NCI-H82 treated with DMSO at 0.1 percent for 48 hours (cell line): ENCODE measurements around the gene PPP3CA.
"Not testable (repeated sequence)": the region's sequence is repeated elsewhere in the genome, so short reads cannot be mapped to it uniquely, and the experiment has no call there.

Experiments
- DNase-seq: peaks from one replicate; lab custom pipeline; 2025; ENCODE audit not compliant: unreplicated experiment; lab: John Stamatoyannopoulos, UW

The PPP3CA gene

GRCh38 chr4:101114936-101115372 is 232.4 kb downstream of the PPP3CA start:
- no peak for DNase-seq

DNA sequence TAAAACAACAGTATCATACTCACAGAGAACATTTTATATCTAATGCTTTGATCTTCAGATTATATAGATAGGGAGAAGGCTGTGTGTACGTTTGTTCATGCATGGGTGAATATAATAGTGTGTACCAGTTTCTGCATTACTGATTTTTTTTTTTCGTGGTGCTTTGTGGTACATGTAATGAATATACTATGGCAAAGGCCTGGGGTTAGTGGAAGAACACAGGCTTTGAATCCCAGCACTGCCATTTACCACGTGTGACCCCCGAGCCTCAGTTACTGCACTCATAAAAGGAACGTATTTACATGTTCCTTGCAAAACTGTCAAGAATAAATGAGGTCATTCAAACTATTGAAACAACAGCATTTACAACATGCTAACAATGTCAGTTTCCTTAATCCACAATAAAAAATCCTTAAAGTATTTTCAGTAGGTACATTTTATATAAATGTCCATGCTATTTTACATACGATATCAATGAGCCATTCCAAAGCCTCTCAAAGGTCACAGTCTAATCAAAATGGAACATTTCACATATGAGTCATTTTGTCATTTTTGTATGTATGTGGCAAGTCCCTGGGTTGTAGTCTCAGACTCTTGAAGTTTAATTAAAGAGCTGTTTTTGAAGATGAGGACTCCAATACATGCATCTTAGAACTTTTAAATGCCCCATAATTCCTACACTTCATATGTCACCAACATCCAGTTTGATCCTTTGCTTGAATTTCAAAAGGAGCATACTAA is 242.8 kb downstream of the PPP3CA start:
- no peak for DNase-seq

DNA sequence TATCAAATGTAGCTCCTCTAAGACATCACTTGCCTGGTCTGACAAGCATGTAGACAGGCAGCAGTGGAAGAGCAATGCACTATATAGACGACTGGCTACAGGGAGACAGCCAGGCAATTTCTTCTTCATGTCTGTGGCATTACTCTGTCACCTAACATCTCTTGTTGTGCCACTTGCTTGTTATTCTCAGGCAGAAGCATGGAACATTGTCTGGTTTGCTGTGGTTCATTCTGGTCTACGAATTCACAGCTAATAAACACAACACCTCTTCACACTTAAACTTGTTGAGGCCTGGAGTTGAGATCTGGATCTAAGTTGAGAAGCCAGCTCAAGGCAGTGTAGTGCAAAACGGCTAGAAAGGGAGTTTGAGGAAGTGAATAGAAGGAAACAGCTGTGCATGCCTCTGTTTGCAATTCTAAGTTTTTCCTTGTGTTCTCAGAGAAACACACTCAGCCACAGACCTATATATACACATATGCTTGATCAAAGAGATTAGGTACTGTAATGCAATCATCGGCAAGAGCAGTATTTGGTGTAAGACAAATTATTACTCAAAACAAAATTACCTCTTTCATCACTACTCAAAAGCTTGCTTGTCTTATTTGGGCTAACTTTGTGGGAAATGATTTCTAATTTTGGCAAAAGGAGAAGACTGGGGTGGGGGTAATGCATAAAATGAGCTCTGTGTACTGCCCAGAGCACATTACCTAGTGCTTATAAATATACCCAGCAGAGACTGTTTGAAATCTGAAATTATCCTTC is 243.8 kb downstream of the PPP3CA start:
- DNase-seq = no peak

DNA sequence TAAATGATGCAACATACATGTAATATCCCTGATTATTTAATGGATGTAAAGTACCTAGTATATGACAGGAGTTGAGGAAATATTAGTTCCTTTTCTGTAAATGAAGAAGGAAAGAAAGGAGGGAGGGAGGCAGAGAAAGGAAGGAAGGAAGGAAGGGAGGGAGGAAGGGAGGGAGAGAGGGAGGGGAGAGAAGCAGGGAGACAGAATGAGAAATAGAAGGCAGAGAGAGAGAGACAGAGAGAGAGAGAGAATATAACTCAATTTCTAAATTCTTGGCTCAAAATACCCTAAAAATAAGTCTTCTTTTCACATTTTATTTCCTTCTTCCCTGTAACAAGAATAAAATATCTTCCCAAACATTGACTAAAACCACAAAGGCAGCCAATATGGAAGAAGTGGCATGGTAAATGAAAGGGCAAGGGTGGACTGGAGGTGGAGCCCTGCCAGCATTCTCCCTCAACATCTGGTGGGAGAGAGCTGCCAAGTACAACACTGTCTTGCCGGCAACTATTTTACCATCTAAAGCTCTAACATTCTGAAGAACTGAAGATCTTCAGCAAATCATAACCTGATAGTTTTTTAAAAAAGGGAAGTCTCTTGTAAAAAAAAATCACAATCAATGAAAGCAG is 245.1 kb downstream of the PPP3CA start:
- no peak for DNase-seq

DNA sequence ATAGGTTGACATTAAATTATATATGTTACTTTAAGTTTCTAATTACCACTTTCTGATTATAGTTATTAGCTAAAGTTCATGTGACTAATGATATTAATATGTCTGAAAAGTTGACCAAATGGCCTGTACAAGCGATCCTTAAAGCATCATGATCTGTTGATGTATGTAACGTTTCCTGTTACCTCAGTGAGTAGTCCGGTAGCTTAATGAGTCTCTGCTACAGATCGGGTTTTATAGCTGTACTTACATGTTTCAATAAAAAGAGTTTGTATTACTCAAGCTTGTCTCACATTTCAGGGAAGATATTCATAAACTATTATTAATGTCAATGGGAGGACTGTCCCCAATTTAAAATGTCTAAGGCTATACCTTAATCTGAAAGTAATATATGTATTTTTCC is 246.3 kb downstream of the PPP3CA start:
- DNase-seq = no peak

DNA sequence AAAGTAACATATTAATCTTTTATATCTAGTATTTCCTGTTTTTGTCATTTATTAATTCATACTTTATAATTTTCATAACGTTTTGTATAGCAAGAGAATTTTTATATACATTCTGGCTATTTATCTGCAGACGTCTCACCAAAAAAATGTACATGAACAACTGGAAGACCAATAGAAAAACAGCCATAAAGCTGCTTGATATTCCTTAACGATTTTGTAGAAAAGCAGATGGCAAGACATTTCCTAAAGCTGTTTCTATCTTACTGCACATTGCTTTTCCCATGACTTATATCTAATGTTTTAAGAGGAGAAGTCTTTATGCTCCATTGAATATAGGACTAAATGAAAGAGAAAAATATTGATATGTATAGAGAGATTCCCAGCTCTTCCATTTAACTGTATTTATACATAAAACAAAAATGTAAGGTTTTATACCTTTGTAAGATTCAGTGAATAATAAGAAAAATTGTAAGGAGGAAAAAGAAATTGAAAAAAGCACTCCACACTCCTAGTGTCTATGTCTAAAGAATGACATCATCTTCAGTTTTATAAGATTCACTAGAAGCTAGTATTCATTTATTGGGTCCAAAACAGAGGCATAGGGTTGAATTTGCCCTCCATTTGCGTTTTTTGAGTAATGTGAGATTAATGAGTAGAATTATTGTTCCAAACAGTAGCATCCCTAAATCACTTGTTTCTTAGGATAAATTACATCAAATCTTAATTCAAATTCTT is 248.5 kb downstream of the PPP3CA start:
- no peak for DNase-seq

GRCh38 chr4:101092609-101093008 is 254.7 kb downstream of the PPP3CA start:
- DNase-seq = not testable (repeated sequence)

DNA sequence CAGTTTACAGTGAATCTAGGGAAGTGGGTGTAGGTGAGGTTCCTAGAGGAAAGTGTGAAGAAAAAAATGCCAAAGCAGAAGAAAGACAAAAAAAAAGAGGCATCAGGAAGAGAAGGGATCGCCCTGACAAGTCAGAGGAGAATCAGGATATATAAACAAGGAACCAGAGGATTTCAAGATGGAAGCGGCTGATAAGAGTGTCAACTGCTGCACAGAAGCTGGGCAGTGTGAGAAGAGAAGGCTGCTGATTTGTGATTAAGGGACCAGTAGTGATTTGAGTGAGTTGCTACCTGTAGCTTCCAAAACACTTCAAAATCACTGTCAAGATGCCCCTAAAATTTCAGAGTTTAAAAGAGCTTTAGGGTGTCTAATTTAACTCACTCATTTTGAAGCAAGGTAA is 258.2 kb downstream of the PPP3CA start:
- no peak for DNase-seq

DNA sequence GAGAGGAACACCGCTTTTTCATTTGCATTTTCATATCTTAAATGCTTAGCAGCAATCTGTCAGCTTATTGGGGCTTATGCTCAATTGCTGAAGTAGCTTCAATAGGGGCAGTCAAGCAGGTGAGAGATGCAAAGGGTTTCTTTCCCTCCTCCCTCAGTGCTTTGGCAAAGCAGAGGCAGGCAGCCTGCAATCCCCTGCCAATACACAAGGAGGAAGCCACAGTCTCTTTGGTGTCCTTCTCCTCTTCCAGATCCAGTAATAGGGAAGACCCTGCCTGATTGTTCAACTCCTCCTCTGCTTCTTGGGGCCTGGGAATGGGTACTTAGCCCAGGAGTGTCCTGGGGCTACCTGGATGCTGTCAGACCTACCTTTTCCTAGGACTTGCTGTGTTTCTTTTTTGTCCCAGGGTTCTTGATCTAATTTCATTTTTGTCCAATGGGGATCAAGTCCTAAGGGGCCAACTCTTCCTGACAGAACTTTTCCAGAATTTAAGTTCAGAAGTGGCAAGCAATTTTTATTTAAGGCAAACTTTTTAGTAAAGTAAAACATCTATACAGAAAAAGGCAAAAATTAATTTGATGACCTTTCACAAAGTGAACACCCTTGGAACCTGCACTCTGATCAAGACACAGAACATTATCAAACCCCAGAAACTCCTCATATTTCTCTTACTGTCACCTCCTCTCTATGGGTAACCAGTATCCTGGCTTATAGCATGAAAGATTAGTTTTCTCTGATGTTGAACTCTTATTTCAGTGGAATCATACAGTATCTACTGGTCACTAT is 260.3 kb downstream of the PPP3CA start:
- DNase-seq = no peak

DNA sequence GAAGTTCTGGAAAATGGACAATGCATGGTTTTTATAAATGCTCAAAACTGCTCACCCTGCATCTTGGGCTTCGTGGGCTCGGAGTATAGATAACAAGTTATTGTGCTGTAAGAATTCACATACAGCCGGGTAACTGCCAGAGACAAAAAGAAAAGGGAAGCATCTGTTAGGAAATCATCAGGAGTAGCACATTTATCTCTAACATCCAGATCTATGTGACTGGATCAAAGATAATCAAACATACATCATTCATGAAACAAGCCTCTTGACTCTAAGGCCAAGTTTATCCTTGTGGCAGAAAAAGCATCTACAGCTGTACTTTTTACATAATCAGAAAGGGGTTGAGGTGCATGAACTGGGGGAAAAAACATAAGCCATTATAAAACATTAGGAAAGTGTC is 264.2 kb downstream of the PPP3CA start:
- no peak for DNase-seq

DNA sequence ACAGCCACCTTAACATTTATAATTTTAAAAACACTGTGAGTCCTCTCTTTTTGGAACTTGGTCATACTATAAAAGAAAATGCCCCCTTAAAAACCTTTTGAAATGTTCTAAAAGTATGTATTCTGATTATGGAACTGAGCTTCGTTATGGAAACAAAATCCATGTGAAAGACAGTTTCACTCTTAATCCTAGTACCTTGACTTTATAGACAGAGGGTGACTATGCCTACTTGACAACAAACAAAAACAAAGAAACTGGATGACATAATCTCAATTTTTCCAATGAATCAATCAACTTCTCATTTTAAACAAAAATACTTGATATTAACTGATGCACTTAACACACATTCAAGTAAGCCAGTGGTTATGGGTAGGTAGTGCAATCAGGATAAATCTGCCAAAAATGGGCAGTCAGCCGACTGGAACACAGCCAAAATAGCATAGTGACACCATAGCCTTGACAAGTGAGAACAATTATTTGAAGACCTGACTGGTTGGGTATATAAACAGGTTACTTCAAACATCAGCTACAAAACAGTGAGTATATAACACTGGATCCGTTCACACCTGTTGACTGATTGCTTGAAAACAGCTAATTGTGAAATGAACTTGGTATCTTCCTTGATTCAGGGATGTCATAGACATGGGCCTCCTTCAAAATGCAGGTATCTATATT is 265.5 kb downstream of the PPP3CA start:
- no peak for DNase-seq

GRCh38 chr4:101081166-101081565 is 266.2 kb downstream of the PPP3CA start:
- DNase-seq = no peak

- no peak for DNase-seq
Observed at GRCh38 chr4:101078950-101079349, 268.4 kb downstream of the PPP3CA start.

- DNase-seq = no peak
Observed at GRCh38 chr4:101076032-101076431, 271.3 kb downstream of the PPP3CA start.

- DNase-seq = no peak
Observed at GRCh38 chr4:101075536-101075935, 271.8 kb downstream of the PPP3CA start.

DNA sequence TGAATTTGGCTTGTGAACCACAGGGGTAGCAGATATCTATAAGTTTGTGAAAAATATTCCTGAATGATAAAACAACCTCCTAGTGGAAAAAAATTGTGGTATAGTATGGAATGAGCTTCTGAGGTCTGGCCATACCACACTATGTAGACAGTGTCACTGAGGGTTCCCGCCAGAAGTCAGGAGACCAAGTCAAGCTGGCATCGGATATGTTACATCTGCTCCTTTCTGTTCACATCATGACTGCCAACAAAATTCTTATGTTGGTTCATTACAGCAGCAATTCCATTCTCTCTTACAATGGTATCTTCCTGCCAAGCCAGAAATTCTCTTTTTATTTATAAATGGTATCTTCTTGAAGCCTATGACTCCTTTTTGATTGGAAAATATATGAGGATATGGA is 273.0 kb downstream of the PPP3CA start:
- DNase-seq = no peak

- no peak for DNase-seq
Observed at GRCh38 chr4:101071241-101071640, 276.1 kb downstream of the PPP3CA start.

DNA sequence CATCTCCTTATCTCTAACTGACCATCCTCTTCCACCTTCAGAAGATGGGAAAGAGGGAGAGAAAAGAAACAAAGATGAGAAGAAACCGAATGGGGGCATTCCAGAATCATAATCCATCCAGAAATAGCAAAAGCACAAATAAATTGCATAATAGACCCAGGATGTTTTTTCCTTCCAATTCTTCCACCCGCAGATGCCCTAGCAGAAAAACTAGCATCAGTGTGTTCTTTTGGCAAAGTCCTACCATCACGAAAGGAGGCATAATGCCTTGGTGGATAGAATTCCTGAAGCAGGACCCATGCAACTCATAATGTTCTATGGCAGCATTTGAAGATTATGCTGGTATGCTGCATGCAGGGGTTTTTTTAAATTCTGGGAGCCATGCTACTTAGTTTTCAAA is 279.2 kb downstream of the PPP3CA start:
- no peak for DNase-seq

DNA sequence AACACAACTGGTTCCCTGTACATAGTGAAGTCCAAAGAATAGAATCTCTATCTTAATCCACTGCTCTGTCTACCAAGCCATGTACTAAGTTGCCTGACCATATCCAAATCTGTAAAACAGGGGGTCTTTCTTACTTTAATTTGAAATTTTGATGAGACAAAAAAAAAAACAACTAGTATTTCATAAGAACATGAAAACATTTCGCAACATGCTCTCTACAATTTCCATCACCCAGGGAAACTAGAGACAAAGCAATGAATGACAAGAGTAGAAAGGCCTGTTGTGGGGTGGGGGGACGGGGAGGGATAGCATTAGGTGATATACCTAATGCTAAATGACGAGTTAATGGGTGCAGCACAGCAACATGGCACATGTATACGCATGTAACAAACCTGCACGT is 279.9 kb downstream of the PPP3CA start:
- DNase-seq = no peak

DNA sequence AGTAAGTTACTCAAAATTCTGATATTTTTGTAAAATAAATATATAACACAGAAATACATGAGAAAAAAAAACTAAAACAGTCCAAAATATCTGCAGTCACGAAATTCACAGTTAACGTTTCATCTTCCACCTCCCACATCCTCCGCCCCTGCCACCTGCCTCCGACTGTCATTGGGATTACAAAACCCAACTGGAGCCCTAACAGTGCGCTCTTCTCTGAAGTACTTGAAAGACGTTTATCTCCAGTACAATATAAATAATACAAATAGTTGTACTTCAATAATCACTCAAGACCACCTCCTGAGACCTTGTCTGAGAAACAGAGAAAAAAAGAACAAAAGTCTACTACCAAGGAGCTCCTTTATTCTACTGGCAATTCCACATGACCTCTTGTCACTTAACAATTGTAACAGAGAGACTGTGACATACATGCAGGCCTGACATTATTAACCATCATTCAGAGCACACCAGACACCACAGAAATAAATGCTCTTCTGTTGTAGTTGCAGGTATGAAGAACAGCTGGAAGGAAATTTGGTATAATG is 280.6 kb downstream of the PPP3CA start:
- no peak for DNase-seq
